ENCODE measurements around the gene COPG1. TPM values are rescaled to one million over a fixed set of nuclear protein-coding genes. Genes with fewer than 3 reads are reported as not detected.
A peak's percentile ranks its signal among the peaks of the same experiment; 100 is the strongest.

The COPG1 gene
- total RNA-seq, 2 experiments from 2014 or later, result 114 to 118 TPM

DNA sequence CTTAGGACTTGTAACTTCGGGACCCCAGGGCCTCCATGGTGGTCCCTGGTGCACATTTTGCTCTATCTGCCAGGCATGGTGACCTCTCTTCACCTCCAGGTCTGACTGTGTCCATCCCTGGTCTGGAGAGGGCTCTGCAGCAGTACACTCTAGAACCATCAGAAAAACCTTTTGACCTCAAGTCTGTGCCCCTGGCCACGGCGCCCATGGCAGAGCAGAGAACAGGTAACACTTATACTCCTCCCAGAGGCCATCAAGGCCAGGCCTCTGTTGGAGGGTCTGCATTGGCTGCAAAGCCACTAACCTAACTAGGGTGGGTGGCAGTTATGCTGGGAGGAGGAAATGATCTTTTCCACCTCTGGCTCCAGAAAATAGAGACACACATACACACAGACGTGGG lies 19.0 kb downstream of the COPG1 start:
- H3K9me3 Mint-ChIP-seq, result no peaks in the 10 kb centered on the region
- H3K4me1 Mint-ChIP-seq (ENCODE audit: low read depth), result no peaks in the 10 kb centered on the region
- no peak for TF ChIP-seq CTCF (IDR thresholded peaks at IDR 0.05)
- no peak for ATAC-seq
- no peaks in the 10 kb centered on the region for H3K27me3 Mint-ChIP-seq
- H3K4me3 Mint-ChIP-seq, result no peak overlapping the region
- POLR2A ChIA-PET, result no interaction called here
- CTCF ChIA-PET, result no interaction called here
- intact Hi-C loops (cut with micrococcal nuclease), result no loop called here
- peaks cover 46% of the 10 kb centered on the region for H3K36me3 Mint-ChIP-seq (ENCODE audit: low read depth)
- H3K27ac Mint-ChIP-seq, result no peak overlapping the region
- DNase-seq, result no peak

DNA sequence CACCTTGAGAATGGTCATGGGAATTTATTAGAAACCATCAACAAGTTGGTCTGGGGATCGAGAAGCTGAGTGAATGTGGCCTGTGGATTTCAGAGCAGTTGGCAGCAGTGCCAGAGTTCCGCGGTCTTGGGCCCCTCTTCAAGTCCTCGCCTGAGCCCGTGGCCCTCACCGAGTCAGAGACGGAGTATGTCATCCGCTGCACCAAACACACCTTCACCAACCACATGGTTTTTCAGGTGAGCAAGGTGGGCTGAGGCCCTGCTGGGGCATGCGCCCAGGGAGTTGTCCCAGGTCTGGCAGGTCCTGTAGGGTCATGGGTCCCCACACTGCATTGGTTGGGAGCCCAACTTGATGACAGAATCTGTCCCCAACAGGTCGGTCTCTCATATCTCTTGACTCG lies 22.3 kb downstream of the COPG1 start:
- ChIA-PET POLR2A (interaction anchor here (1.9 to 2.9 kb wide), 2 partner anchors 11 to 45 kb away, joined by 6 to 9 read pairs; a partner anchor contains a TSS), CTCF (interaction anchor here (0.9 to 1.4 kb wide), 2 partner anchors 27 to 301 kb away, joined by 3 to 4 read pairs; no protein-coding TSS in a partner anchor)
- Mint-ChIP-seq H3K4me3 (no peak overlapping the region), H3K27ac (no peak overlapping the region), H3K36me3 (ENCODE audit: low read depth) (peaks cover 50% of the 10 kb centered on the region), H3K9me3 (no peaks in the 10 kb centered on the region), H3K4me1 (ENCODE audit: low read depth) (peaks cover 10% of the 10 kb centered on the region), H3K27me3 (no peaks in the 10 kb centered on the region)
- intact Hi-C loops (cut with micrococcal nuclease), result no loop called here
- DNase-seq (no peak), ATAC-seq (no peak)
- no peak for TF ChIP-seq CTCF (IDR thresholded peaks at IDR 0.05)

- DNase-seq, result peak; percentile 76
- no peaks in the 10 kb centered on the region for H3K27me3 Mint-ChIP-seq
- H3K27ac Mint-ChIP-seq, result peak overlapping the region; percentile 67
- ChIA-PET CTCF (interaction anchor here (1.0 to 1.2 kb wide), 2 partner anchors 40 to 208 kb away, joined by 3 read pairs; a partner anchor contains a TSS), POLR2A (interaction anchor here (1.0 to 1.7 kb wide), 2 partner anchors 26 kb away, joined by 3 to 4 read pairs; no protein-coding TSS in a partner anchor)
- peaks cover 51% of the 10 kb centered on the region for H3K36me3 Mint-ChIP-seq (ENCODE audit: low read depth)
- ATAC-seq, result peak; percentile 10
- no peak for TF ChIP-seq CTCF (IDR thresholded peaks at IDR 0.05)
- no peak overlapping the region for H3K4me3 Mint-ChIP-seq
- H3K4me1 Mint-ChIP-seq (ENCODE audit: low read depth), result peaks cover 30% of the 10 kb centered on the region
- no peaks in the 10 kb centered on the region for H3K9me3 Mint-ChIP-seq
- intact Hi-C loops (cut with micrococcal nuclease), result loop anchor here (5.0 kb wide), 1 partner anchor 36 kb away; no protein-coding TSS in a partner anchor
These were observed 27.0 kb downstream of the COPG1 start for GRCh38 chr3:129276385-129276784.

- ChIA-PET POLR2A (interaction anchor here (0.9 to 7.8 kb wide), 5 partner anchors 8 to 95 kb away, joined by 4 to 108 read pairs (median 5); partner anchors contain the start of gene CNBP), CTCF (interaction anchor here (0.8 to 3.8 kb wide), 2 partner anchors 39 to 307 kb away, joined by 4 to 16 read pairs; a partner anchor contains a TSS)
- H3K36me3 Mint-ChIP-seq (ENCODE audit: low read depth), result peaks cover 52% of the 10 kb centered on the region
- DNase-seq (no peak), ATAC-seq (no peak)
- no peak for TF ChIP-seq CTCF (IDR thresholded peaks at IDR 0.05)
- peaks cover 44% of the 10 kb centered on the region for H3K4me1 Mint-ChIP-seq (ENCODE audit: low read depth)
- H3K27ac Mint-ChIP-seq, result peak overlapping the region; percentile 94
- intact Hi-C loops (cut with micrococcal nuclease), result loop anchor here (5.0 kb wide), 1 partner anchor 34 kb away; no protein-coding TSS in a partner anchor
- H3K4me3 Mint-ChIP-seq, result peak overlapping the region; percentile 100
- H3K27me3 Mint-ChIP-seq, result no peaks in the 10 kb centered on the region
- no peaks in the 10 kb centered on the region for H3K9me3 Mint-ChIP-seq
These were observed 28.4 kb downstream of the COPG1 start for GRCh38 chr3:129277829-129278271.

DNA sequence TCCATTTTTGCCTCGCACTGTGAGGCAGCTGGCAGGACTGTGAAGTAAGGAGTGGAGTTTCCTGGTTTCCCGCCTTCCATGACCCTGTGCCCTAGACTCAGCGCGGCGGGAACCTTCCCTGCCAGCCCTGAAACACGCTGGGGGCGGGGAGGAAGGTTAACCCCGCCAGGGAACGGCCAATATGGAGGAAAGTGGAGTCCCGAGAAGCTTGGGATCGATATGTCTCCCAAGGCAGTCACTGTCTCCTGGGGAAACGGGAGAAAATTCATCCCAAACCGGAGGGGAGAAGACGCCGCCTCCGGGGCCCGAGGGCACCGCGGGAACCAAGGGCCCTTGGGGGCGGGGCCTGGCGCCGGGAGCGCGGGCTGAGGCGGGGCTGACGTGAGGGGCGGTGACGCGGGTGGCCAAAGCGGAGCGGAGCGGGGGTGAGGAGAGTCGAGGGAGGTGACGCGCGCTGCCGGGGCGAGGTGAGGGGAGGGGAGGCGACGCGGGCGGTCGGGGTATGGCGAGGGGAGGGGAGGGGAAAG lies 29.1 kb downstream of the COPG1 start, which contains the start of gene HMCES:
TSS of gene HMCES (plus strand) at position 432 of the 527 bp plus-strand sequence. CDS start 863 bp downstream, outside the sequence.
- CTCF ChIA-PET, result interaction anchor here (3.8 kb wide), 1 partner anchor 308 kb away, joined by 16 read pairs; no protein-coding TSS in a partner anchor
- intact Hi-C loops (cut with micrococcal nuclease), result loop anchor here (5.0 kb wide), 1 partner anchor 34 kb away; no protein-coding TSS in a partner anchor
- no peaks in the 10 kb centered on the region for H3K27me3 Mint-ChIP-seq
- POLR2A ChIA-PET, result interaction anchor here (0.6 to 7.8 kb wide), 12 partner anchors 9 to 1582 kb away, joined by 3 to 108 read pairs (median 4); partner anchors contain the start of genes CNBP and COPG1
- peaks cover 50% of the 10 kb centered on the region for H3K4me1 Mint-ChIP-seq (ENCODE audit: low read depth)
- H3K36me3 Mint-ChIP-seq (ENCODE audit: low read depth), result peaks cover 56% of the 10 kb centered on the region
- no peak for TF ChIP-seq CTCF (IDR thresholded peaks at IDR 0.05)
- peak within 1 kb of the TSS; percentile 99 for H3K27ac Mint-ChIP-seq
- ATAC-seq (peak; percentile 84), DNase-seq (peak; percentile 95)
- no peaks in the 10 kb centered on the region for H3K9me3 Mint-ChIP-seq
- peak within 1 kb of the TSS; percentile 100 for H3K4me3 Mint-ChIP-seq

Measured in activated CD8-positive, alpha-beta T cell treated with anti-CD3 and anti-CD28 coated beads for 36 hours (primary cell).